Testis (tissue), 2 donors: ENCODE data around the gene STK39.

Source experiments
- POLR2A ChIP-seq: fragments of 450-650 bp; IDR thresholded peaks from one replicate; pipeline ENCODE4 v1.6.1; 2017; ENCODE audit warnings: antibody characterized with exemption, mild to moderate bottlenecking, moderate library complexity
- TF ChIP-seq, protein P1 (sequence below), 3 experiments: fragments of 450-650 bp in 2 of 3; fragments of 200-600 bp in 1 of 3; sonication (generic) in 1 of 3; IDR thresholded peaks; one replicate each; pipeline ENCODE4 v1.5.1; 2016 to 2019; ENCODE audit warnings: antibody characterized with exemption in 3 of 3, mild to moderate bottlenecking in 2 of 3, moderate library complexity in 1 of 3

DNA sequence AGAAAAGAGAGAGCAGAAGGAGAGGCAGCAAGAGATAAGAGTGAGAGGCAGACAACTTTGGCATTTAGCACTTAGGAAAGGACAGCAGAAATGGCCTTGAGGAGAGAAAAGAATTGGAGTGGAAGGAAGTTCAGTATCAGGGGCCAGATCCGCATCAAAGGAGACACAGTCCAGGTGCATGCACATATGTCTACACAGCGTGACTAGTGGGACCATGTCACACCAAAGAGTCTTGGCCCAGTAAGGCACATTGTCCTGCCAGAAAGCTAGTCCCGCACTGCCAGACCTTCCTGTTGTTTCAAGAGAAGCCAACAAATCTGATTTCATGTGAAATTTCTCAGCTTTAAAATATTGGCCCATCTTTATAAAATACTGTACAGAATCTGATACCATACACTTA lies 8.5 kb upstream of the STK39 start:
- TF ChIP-seq, protein P1, sequence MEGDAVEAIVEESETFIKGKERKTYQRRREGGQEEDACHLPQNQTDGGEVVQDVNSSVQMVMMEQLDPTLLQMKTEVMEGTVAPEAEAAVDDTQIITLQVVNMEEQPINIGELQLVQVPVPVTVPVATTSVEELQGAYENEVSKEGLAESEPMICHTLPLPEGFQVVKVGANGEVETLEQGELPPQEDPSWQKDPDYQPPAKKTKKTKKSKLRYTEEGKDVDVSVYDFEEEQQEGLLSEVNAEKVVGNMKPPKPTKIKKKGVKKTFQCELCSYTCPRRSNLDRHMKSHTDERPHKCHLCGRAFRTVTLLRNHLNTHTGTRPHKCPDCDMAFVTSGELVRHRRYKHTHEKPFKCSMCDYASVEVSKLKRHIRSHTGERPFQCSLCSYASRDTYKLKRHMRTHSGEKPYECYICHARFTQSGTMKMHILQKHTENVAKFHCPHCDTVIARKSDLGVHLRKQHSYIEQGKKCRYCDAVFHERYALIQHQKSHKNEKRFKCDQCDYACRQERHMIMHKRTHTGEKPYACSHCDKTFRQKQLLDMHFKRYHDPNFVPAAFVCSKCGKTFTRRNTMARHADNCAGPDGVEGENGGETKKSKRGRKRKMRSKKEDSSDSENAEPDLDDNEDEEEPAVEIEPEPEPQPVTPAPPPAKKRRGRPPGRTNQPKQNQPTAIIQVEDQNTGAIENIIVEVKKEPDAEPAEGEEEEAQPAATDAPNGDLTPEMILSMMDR (IDR thresholded peaks at IDR 0.05) = no peak
- no peak for TF ChIP-seq POLR2A
